ENCODE measurements around the gene SEZ6. TPM values are rescaled to one million over a fixed set of nuclear protein-coding genes. Genes with fewer than 3 reads are reported as not detected.
A peak's percentile ranks its signal among the peaks of the same experiment; 100 is the strongest.

SEZ6 gene
- total RNA-seq, 1 donor from 2014 or later: 1.5 TPM

DNA sequence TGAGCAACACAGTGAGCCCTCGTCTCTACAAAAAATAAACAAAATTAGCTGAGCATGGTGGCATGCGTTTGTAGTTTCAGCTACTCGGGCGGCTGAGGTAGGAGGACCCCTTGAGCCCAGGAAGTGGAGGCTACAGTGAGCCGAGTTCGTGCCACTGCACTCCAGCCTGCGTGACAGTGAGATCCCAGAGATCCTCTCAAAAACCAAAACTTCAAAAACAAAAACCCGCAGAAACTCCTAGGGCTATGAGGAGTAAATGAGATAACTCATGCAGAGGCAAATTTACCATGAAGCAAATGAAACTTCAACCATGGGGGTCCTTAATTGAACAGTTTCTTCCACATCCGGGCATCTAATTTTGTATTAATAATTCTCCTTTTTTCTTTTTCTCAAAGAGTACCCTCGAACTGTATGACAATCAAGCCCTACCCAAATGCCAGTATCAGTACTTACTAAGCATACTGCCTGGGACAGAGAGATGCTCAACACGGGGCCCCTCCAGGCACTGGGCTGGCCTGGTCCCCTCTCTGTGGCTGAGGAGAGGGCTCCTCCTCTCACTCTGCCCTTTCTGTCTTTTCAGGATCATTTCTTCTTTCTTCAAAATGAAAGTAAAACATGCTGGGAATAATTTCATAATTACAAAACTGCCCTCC, 36.3 kb upstream of the SEZ6 start:
- peak overlapping the region; percentile 78 for H3K27ac Mint-ChIP-seq
- H2AFZ ChIP-seq (replicated peaks): no peak overlapping the region
- no peaks in the 10 kb centered on the region for H3K36me3 ChIP-seq
- peak overlapping the region; percentile 54 for H3K27ac ChIP-seq
- peaks cover 56% of the 10 kb centered on the region for H3K4me1 Mint-ChIP-seq
- peak overlapping the region; percentile 46 for H3K4me3 Mint-ChIP-seq
- no peak overlapping the region for H3K9ac ChIP-seq
- H3K79me2 ChIP-seq (ENCODE audit: low read depth): no peaks in the 10 kb centered on the region
- H4K20me1 ChIP-seq (ENCODE audit: low read depth): no peaks in the 10 kb centered on the region
- peak overlapping the region; percentile 71 for H3K4me2 ChIP-seq
- peaks cover 71% of the 10 kb centered on the region for H3F3A ChIP-seq (ENCODE audit: low read depth)
- no peaks in the 10 kb centered on the region for H3K9me3 ChIP-seq (ENCODE audit: low read depth)
- peaks cover 38% of the 10 kb centered on the region for H3K27me3 Mint-ChIP-seq (ENCODE audit: insufficient read depth, low read depth)
- H3K9me3 Mint-ChIP-seq: peaks cover 3% of the 10 kb centered on the region
- TF ChIP-seq, protein P1, sequence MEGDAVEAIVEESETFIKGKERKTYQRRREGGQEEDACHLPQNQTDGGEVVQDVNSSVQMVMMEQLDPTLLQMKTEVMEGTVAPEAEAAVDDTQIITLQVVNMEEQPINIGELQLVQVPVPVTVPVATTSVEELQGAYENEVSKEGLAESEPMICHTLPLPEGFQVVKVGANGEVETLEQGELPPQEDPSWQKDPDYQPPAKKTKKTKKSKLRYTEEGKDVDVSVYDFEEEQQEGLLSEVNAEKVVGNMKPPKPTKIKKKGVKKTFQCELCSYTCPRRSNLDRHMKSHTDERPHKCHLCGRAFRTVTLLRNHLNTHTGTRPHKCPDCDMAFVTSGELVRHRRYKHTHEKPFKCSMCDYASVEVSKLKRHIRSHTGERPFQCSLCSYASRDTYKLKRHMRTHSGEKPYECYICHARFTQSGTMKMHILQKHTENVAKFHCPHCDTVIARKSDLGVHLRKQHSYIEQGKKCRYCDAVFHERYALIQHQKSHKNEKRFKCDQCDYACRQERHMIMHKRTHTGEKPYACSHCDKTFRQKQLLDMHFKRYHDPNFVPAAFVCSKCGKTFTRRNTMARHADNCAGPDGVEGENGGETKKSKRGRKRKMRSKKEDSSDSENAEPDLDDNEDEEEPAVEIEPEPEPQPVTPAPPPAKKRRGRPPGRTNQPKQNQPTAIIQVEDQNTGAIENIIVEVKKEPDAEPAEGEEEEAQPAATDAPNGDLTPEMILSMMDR (IDR thresholded peaks at IDR 0.05): no peak
- TF ChIP-seq EZH2 (IDR thresholded peaks at IDR 0.05) (no peak), EZH2phosphoT487 (IDR thresholded peaks at IDR 0.05) (no peak)
- H3K4me3 ChIP-seq: no peak overlapping the region
- H3K27me3 ChIP-seq: no peaks in the 10 kb centered on the region
- no peaks in the 10 kb centered on the region for H3K36me3 Mint-ChIP-seq
- peaks cover 51% of the 10 kb centered on the region for H3K4me1 ChIP-seq
- no peak for DNase-seq (ENCODE audit: low spot score)

DNA sequence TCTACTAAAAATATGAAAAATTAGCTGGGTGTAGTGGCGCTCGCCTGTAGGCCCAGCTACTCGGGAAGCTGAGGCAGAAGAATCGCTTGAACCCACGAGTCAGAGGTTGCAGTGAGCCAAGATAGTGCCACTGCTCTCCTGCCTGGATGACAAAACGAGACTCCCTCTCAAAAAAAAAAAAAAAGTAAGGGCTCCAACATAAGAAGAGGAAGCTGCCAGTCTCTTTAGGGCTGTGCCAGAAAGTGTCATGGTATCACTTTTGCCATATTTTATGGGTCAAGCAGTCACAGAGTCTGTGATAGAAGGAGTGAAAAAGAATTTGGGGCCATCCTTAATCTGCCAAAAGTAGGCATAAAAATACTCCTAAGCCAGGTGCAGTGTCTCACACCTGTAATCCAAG, 35.7 kb upstream of the SEZ6 start:
- Histone ChIP-seq H3K4me2 (no peak overlapping the region), H3K4me3 (no peak overlapping the region), H3K4me1 (peaks cover 52% of the 10 kb centered on the region), H4K20me1 (ENCODE audit: low read depth) (no peaks in the 10 kb centered on the region), H2AFZ (replicated peaks) (no peak overlapping the region), H3K9ac (no peak overlapping the region), H3K79me2 (ENCODE audit: low read depth) (no peaks in the 10 kb centered on the region), H3K27me3 (no peaks in the 10 kb centered on the region), H3F3A (ENCODE audit: low read depth) (peaks cover 73% of the 10 kb centered on the region), H3K27ac (no peak overlapping the region), H3K9me3 (ENCODE audit: low read depth) (no peaks in the 10 kb centered on the region), H3K36me3 (no peaks in the 10 kb centered on the region)
- H3K4me1 Mint-ChIP-seq: peaks cover 55% of the 10 kb centered on the region
- H3K9me3 Mint-ChIP-seq: peaks cover 3% of the 10 kb centered on the region
- peak overlapping the region; percentile 41 for H3K4me3 Mint-ChIP-seq
- no peak overlapping the region for H3K27ac Mint-ChIP-seq
- DNase-seq (ENCODE audit: low spot score): no peak
- peaks cover 34% of the 10 kb centered on the region for H3K27me3 Mint-ChIP-seq (ENCODE audit: insufficient read depth, low read depth)
- no peak for TF ChIP-seq EZH2 (IDR thresholded peaks at IDR 0.05)
- TF ChIP-seq EZH2phosphoT487 (IDR thresholded peaks at IDR 0.05): no peak
- TF ChIP-seq, protein P1 (IDR thresholded peaks at IDR 0.05): no peak
- no peaks in the 10 kb centered on the region for H3K36me3 Mint-ChIP-seq

DNA sequence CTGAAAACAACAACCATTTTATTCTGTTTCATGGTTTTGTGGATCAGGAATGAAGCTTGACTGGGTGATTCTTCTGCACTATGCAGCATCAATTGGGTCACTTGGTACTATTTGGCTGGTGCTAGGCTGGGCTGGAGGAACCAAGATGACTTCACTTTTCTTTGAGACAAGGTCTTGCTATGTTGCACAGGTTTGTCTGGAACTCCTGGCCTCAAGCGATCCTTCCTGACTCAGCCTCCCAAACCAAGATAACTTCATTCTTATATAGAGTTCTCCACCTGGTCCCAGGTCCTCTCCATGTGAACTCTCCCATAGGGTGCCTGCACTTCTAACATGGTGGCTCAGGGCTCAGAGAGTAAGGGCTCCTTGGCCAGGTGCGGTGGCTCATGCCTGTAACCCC, 35.3 kb upstream of the SEZ6 start:
- Histone ChIP-seq H3K9ac (no peak overlapping the region), H2AFZ (replicated peaks) (no peak overlapping the region), H3K27ac (no peak overlapping the region), H3K79me2 (ENCODE audit: low read depth) (no peaks in the 10 kb centered on the region), H3K4me3 (no peak overlapping the region), H3K4me1 (peaks cover 57% of the 10 kb centered on the region), H3K4me2 (no peak overlapping the region), H3K9me3 (ENCODE audit: low read depth) (no peaks in the 10 kb centered on the region), H4K20me1 (ENCODE audit: low read depth) (no peaks in the 10 kb centered on the region), H3K36me3 (no peaks in the 10 kb centered on the region), H3K27me3 (no peaks in the 10 kb centered on the region), H3F3A (ENCODE audit: low read depth) (peaks cover 74% of the 10 kb centered on the region)
- no peak for DNase-seq (ENCODE audit: low spot score)
- peaks cover 5% of the 10 kb centered on the region for H3K9me3 Mint-ChIP-seq
- H3K36me3 Mint-ChIP-seq: no peaks in the 10 kb centered on the region
- no peak for TF ChIP-seq EZH2 (IDR thresholded peaks at IDR 0.05)
- no peak for TF ChIP-seq EZH2phosphoT487 (IDR thresholded peaks at IDR 0.05)
- TF ChIP-seq, protein P1 (IDR thresholded peaks at IDR 0.05): no peak
- H3K4me3 Mint-ChIP-seq: peak overlapping the region; percentile 41
- peaks cover 54% of the 10 kb centered on the region for H3K4me1 Mint-ChIP-seq
- peaks cover 33% of the 10 kb centered on the region for H3K27me3 Mint-ChIP-seq (ENCODE audit: insufficient read depth, low read depth)
- no peak overlapping the region for H3K27ac Mint-ChIP-seq

Data from neural progenitor cell (in vitro differentiated cells).